ENCODE measurements around the gene SLC30A9.

Gene SLC30A9

GRCh38 chr4:41949531-41949930 is 40.8 kb upstream of the SLC30A9 start:
- no peak overlapping the region for H3K27ac ChIP-seq (ENCODE audit: low read length)
- H3K79me2 ChIP-seq (ENCODE audit: low read length): peaks cover 9% of the 10 kb centered on the region; the same call in 1 of the 2 replicates
- H4K20me1 ChIP-seq (ENCODE audit: insufficient read depth, low read length): no peaks in the 10 kb centered on the region
- H3K4me3 ChIP-seq (ENCODE audit: low read length): no peak overlapping the region
- H3K27me3 ChIP-seq (ENCODE audit: low read depth, low read length): no peaks in the 10 kb centered on the region
- H3K36me3 ChIP-seq (replicated peaks; ENCODE audit: low read depth, low read length): peaks cover 47% of the 10 kb centered on the region
- no peaks in the 10 kb centered on the region for H3K9me3 ChIP-seq (ENCODE audit: insufficient read depth, low read length)
- TF ChIP-seq CTCF (IDR thresholded peaks at IDR 0.05; ENCODE audit: low read depth, low read length): no peak
- no peaks in the 10 kb centered on the region for H3K4me1 ChIP-seq (ENCODE audit: low read length)
- H3K9ac ChIP-seq (ENCODE audit: low read length): no peak overlapping the region
- H3K4me2 ChIP-seq (ENCODE audit: low read length): no peak overlapping the region
- H2AFZ ChIP-seq (ENCODE audit: low read depth, low read length): no peak overlapping the region

DNA sequence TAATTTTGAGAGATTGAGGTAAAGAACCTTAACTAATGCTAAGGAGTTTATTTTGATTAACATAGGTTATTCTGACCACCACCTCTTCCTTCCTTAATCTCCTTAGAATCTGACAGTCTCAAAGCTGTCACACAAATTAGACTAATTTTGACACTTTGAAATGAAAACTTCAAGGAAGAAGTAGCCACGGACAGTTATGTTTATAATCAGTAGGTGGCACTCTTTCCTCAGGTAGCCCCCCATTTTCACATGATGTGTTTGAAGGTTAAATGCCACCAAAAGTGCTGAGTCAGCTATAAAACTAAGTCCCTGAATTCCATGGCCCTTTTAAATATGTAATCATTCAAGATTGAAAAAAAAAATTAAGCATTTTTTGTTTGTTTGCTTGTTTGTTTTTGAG is 32.7 kb upstream of the SLC30A9 start:
- TF ChIP-seq CTCF (IDR thresholded peaks at IDR 0.05; ENCODE audit: low read depth, low read length) (peak; percentile 64), EZH2phosphoT487 (IDR thresholded peaks at IDR 0.05; ENCODE audit: low read depth) (no peak)
- Histone ChIP-seq H3K9me3 (ENCODE audit: insufficient read depth, low read length) (no peaks in the 10 kb centered on the region), H3K27me3 (ENCODE audit: low read depth, low read length) (no peaks in the 10 kb centered on the region), H3K79me2 (ENCODE audit: low read length) (no peaks in the 10 kb centered on the region), H2AFZ (ENCODE audit: low read depth, low read length) (no peak overlapping the region), H3K4me2 (ENCODE audit: low read length) (no peak overlapping the region), H3K9ac (ENCODE audit: low read length) (no peak overlapping the region), H3K4me3 (ENCODE audit: low read length) (no peak overlapping the region), H3K36me3 (replicated peaks; ENCODE audit: low read depth, low read length) (peaks cover 16% of the 10 kb centered on the region), H3K27ac (ENCODE audit: low read length) (no peak overlapping the region), H4K20me1 (ENCODE audit: insufficient read depth, low read length) (no peaks in the 10 kb centered on the region), H3K4me1 (ENCODE audit: low read length) (no peaks in the 10 kb centered on the region)

DNA sequence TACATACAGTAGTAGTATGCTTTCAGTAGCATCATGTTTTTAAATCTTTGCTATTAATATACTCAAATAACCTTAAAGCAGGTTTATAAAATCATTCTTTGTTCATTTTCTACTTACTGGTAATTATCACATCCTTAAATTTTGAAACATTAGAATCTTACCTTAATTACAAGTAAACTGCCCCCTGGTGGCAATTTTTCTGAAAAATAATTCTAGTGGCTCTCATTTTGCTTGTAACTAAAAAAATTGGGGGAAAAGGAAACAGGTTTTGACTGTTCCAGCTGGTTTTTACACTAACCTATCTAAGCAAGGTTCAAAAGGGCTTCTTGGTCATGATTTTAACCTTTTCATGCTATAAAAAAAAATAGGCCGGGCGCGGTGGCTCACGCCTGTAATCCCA is 27.2 kb upstream of the SLC30A9 start:
- Histone ChIP-seq H3K4me1 (ENCODE audit: low read length) (no peaks in the 10 kb centered on the region), H3K79me2 (ENCODE audit: low read length) (no peaks in the 10 kb centered on the region), H3K9ac (ENCODE audit: low read length) (no peak overlapping the region), H3K4me3 (ENCODE audit: low read length) (no peak overlapping the region), H3K4me2 (ENCODE audit: low read length) (no peak overlapping the region), H4K20me1 (ENCODE audit: insufficient read depth, low read length) (no peaks in the 10 kb centered on the region), H3K36me3 (replicated peaks; ENCODE audit: low read depth, low read length) (peaks cover 7% of the 10 kb centered on the region), H3K9me3 (ENCODE audit: insufficient read depth, low read length) (no peaks in the 10 kb centered on the region), H3K27ac (ENCODE audit: low read length) (no peak overlapping the region), H2AFZ (ENCODE audit: low read depth, low read length) (no peak overlapping the region), H3K27me3 (ENCODE audit: low read depth, low read length) (no peaks in the 10 kb centered on the region)
- no peak for TF ChIP-seq EZH2phosphoT487 (IDR thresholded peaks at IDR 0.05; ENCODE audit: low read depth)
- TF ChIP-seq CTCF (IDR thresholded peaks at IDR 0.05; ENCODE audit: low read depth, low read length): peak; percentile 54

DNA sequence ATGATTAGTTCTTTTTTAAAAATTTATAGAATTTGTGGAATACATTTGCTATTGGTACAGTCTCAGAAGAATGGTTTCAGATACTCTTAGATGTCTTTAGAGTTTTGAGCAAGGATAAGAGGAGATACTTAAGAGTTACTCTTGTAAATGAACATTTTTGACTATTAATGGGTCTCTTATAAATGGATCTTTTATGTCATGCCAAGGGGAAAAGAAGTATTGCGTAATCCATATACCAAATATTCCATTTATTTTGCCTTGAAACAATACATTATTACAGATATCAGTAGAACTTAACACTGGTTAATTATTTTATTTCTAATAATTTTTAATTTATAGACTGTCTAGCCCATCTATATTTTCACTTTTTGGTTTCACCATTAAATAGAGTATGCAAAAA is 25.9 kb upstream of the SLC30A9 start:
- Histone ChIP-seq H3K79me2 (ENCODE audit: low read length) (no peaks in the 10 kb centered on the region), H3K4me2 (ENCODE audit: low read length) (no peak overlapping the region), H3K4me3 (ENCODE audit: low read length) (no peak overlapping the region), H3K27me3 (ENCODE audit: low read depth, low read length) (no peaks in the 10 kb centered on the region), H3K36me3 (replicated peaks; ENCODE audit: low read depth, low read length) (peaks cover 15% of the 10 kb centered on the region), H3K4me1 (ENCODE audit: low read length) (peaks cover 2% of the 10 kb centered on the region), H3K27ac (ENCODE audit: low read length) (no peak overlapping the region), H4K20me1 (ENCODE audit: insufficient read depth, low read length) (no peaks in the 10 kb centered on the region), H3K9ac (ENCODE audit: low read length) (no peak overlapping the region), H2AFZ (ENCODE audit: low read depth, low read length) (no peak overlapping the region), H3K9me3 (ENCODE audit: insufficient read depth, low read length) (peaks cover 5% of the 10 kb centered on the region; the same call in 1 of the 2 replicates)
- no peak for TF ChIP-seq EZH2phosphoT487 (IDR thresholded peaks at IDR 0.05; ENCODE audit: low read depth)
- TF ChIP-seq CTCF (IDR thresholded peaks at IDR 0.05; ENCODE audit: low read depth, low read length): no peak
